Measurements from ENCODE around the gene C3.
"Not testable (repeated sequence)": the region's sequence is repeated elsewhere in the genome, so short reads cannot be mapped to it uniquely, and the experiment has no call there.

The C3 gene

DNA sequence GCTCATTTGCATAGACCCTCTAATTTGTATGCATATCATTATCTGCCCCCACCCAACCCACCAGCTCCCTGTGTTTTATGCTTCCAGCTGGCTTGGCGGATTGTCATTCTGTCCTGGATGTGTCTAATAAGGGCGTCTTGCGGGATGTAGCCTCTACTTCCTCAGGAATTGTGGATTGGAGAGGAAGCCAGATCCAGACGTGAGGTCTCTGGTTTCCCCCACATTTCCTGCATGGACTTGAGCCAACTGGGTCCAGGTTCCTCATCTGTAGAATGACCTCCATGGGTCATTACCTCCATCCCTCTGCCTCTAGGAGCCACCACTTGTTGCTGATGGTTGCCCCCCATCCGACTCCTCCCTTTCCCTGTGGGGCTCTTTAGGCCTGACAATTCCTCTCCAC lies 57.7 kb downstream of the C3 start:
- DNase-seq (ENCODE audit: low spot score) = no peak

- not testable (repeated sequence) for DNase-seq (ENCODE audit: low spot score)
These were observed 58.8 kb downstream of the C3 start for GRCh38 chr19:6661509-6662244.

DNA sequence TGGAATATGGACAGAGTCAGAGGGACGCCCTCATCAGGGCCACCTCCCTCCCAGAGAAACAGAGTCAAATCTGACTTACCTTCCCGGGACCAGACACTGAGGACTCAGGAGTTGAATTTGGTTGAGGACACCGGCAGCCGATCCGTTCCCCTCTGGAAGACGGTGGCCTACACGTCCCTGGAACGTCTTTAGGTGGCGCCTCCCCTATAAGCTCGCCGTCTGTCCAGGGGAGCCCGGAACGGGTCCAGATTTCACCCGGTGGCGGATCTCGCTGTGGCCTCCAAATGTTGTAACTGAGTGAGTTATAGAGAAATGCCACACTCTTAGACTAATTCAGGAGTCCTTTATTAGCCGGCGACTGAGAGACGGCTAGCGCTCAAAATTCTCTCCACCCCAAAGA lies 59.5 kb downstream of the C3 start:
- no peak for DNase-seq (ENCODE audit: low spot score)

DNA sequence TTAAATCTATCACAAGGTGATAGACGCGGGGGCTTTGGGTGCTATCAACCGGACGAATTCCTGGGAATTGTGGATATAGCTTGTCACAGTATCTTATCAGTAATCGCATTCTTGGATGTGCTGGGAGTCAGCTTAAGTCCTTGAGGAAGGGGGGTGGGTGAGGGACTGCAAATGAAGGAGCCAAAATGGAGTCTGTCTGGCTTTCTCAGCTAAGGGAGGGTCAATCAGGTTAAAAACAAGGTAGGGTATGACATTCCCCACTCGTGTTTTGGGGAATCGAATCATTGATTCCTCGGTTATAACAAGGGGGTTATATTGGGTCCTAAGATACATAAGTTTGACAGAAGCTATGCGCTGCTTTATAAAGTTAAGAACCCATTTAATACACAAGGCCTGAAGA lies 64.1 kb downstream of the C3 start:
- not testable (repeated sequence) for DNase-seq (ENCODE audit: low spot score)

DNA sequence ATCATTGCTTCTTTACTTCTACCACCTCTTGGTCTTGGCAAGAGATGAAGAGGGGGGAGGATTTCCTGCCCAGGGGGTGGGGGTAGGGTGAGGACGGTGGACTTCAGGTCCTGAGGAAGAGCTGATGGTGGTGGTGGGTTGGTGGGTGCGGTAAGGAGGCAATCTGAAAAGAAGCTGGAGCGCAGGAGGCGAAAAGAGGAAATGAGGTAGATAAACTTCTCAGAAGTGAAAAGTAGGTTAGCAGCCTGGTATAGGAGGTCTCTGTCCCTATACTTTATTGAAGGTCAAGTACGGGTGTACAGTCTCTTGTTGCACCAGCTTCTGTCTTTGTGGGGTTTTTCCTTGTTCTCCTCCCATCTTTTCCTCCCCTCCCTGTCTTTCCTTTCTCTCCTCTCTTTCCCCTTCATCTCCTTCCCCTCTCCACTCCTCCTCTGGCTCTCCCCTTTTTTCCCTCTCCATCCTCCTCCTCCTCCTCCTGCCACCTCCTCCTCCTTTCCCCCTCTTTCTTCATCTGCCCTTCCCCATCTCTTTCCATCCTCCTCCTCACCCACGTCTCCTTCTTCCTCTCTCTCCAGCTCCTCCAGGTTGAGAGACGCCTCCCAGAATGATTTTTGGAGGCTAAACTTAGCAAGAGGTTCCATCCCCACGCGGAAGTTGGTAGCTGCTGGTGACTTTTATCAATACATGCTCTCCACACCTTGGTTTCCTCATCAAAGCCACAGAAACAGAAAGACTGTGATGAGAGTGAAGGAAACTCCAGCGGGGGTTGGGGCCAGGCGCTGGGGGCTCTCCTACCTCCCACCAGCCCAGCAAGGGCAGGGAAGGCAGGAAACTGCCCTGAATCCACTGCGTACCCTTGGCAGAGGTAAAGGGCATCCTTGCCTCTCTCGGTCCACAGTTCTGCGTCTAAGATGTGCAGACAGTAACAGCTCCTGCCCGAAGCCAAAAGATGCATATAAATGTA lies 65.8 kb downstream of the C3 start:
- DNase-seq (ENCODE audit: low spot score) = no peak

DNA sequence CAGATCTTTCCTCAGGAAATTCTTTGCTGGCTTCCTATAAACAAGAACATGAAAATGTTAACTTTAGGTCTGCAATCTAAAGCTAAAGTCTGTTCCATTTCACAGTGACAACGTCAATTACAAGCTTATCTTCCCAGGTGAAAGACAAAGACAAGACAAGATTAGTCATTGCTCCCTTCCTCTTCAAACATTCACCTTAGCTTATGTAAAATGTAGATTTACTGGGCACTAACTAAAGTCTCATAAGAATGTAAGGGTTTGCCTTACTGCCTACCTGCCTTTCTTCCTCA lies 67.7 kb downstream of the C3 start:
- DNase-seq (ENCODE audit: low spot score) = no peak

DNA sequence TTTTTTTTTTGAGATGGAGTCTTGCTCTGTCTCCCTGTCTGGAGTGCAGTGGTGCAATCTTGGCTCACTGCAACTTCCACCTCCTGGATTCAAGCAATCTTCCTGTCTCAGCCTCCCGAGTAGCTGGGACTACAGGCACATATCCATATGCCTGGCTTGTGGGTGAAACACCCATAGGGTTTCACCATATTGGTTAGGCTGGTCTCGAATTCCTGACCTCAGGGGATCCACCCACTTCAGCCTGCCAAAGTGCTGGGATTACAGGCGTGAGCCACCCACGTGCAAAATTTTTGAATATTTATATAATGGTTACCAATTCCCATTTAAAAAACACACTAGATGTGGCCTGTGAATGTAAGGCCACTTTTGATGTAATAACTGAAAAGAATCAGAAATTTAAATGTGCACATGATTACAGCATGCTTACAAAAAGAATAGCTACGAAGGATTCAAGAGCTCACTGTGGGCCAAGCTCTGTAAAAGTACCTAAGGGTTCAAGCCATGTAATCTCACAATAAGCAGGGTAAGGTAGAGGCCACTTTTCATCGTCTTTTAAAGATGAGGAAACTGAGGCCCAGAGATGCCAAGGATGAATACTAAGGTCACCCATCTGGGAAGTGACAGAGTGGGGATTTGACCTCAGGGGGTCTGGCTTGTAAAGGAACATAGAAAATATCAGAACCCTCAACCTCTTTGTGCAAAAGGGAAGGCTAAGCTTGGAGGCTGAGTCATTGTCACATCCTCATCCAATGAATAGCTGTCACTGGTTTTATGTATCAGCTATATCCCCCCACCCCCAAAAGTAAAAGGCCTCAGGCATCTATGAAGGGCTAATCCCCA lies 68.3 kb downstream of the C3 start:
- DNase-seq (ENCODE audit: low spot score) = no peak

GRCh38 chr19:6649185-6649584 lies 71.3 kb downstream of the C3 start:
- DNase-seq (ENCODE audit: low spot score) = no peak

DNA sequence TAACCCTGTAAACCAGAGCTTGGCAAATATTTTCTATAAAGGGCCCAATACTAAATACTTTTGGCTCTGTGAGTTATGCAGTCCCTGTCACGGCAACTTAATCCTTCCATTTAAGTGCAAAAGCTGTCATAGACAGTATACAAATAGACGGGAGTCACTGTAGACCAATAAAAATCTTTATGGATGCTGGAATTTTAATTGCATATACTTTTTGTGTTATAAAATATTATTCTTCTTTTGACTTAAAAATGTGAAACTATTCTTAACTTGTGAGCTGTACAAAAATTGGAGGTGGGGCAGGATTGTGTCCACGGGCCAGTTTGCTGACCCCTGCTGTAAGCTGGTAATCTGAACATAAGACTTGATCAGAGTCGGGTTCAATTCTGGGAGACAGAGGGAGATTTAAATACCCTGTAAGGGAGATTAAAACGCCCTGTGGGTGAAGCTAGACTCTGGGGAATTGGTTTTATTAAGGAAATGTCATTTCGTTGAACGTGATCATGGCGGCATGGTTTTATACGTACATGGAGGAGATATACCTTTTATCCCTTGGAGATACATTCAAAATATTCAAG lies 72.2 kb downstream of the C3 start:
- DNase-seq (ENCODE audit: low spot score) = no peak

DNA sequence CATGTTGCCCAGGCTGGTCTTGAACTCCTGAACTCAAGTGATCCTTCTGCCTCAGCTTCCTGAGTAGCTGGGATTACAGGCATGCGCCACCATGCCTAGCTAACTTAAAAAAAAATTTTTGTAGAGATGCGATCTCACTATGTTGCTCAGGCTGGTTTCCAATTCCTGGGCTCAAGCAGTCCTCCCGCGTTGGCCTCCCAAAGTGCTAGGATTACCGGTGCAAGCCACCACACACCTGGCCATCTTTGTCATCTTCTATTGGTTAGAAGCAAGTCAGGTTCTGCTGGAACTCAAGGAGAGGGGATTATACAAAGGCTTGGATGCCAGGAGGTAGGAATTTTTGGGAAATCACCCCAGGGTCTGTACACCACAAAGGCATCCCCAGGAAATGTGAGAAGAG lies 75.7 kb downstream of the C3 start:
- DNase-seq (ENCODE audit: low spot score) = no peak

GRCh38 chr19:6640333-6640732 lies 80.1 kb downstream of the C3 start:
- not testable (repeated sequence) for DNase-seq (ENCODE audit: low spot score)

GRCh38 chr19:6639439-6639838 lies 81.0 kb downstream of the C3 start:
- no peak for DNase-seq (ENCODE audit: low spot score)

GRCh38 chr19:6633456-6633813 lies 87.0 kb downstream of the C3 start:
- DNase-seq (ENCODE audit: low spot score) = not testable (repeated sequence)

DNA sequence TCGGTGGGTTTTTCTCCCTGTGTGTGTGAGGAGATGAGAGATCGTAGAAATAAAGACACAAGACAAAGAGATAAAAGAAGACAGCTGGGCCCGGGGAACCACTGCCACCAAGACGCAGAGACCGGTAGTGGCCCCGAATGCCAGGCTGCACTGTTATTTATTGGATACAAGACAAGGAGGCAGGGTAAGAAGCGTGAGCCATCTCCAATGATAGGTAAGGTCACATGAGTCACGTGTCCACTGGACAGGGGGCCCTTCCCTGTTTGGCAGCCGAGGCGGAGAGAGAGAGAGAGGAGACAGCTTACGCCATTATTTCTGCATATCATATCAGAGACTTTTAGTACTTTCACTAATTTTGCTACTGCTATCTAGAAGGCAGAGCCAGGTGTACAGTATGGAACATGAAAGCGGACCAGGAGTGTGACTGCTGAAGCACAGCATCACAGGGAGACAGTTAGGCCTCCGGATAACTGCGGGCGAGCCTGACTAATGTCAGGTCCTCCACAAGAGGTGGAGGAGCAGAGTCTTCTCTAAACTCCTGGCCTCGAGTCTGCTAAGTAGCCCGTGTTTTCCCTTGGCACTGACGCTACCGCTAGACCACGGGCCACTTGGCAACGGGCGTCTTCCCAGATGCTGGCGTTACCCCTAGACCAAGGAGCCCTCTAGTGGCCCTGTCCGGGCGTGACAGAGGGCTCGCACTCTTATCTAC lies 87.5 kb downstream of the C3 start:
- DNase-seq (ENCODE audit: low spot score) = not testable (repeated sequence)

DNA sequence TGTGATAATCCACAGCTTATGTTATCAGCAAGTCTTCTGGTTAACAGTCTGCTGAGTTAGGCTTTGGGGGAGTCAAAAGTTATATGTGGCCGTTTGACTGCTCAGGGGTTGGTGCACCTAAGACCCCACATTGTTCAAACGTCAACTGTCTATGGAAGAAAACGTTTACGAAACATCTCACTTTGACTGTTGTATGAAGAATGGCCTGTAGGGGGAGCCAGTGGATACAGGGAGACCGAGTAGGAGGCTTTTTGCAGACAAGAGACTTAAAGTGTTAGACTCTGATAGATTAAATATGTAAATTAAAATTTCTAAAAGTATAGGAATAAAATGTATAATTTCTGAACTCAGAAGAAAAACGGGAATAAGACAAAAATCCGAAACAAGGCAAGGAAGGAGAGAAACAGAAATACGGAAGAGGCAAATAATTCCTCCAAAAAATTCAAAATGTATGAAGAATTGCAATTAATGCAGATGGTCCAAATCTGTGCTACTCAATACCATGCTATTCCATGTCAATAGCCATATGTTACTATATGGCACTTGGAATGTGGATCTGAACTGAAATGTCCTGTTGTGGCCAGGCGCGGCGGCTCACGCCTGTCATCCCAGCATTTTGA lies 88.3 kb downstream of the C3 start:
- DNase-seq (ENCODE audit: low spot score) = peak; percentile 51

Data from iPS-NIHi11 (cell line).